ENCODE measurements around the gene USF2. TPM values are rescaled to one million over a fixed set of nuclear protein-coding genes. Genes with fewer than 3 reads are reported as not detected.
A peak's percentile ranks its signal among the peaks of the same experiment; 100 is the strongest.

Gene USF2
- total and polyA plus RNA-seq, 2 donors (not counting 1 experiment from before 2014, with no cell fraction given) = 53.8 to 74.9 TPM

GRCh38 chr19:35292421-35293362, 23.9 kb downstream of the USF2 start:
- no peak overlapping the region for H3K27ac ChIP-seq (ENCODE audit: insufficient read depth, low read length)
- no peaks in the 10 kb centered on the region for H4K20me1 ChIP-seq (ENCODE audit: control insufficient read depth, extremely low read depth, insufficient read depth, low read length)
- H3K9me3 ChIP-seq (ENCODE audit: control insufficient read depth, insufficient read depth, low read depth, low read length) = no peaks in the 10 kb centered on the region
- H3K4me1 ChIP-seq (ENCODE audit: control insufficient read depth, extremely low read depth, insufficient read depth, low read length) = no peaks in the 10 kb centered on the region
- no peaks in the 10 kb centered on the region for H3K79me2 ChIP-seq (ENCODE audit: control insufficient read depth, insufficient read depth, low read length)
- peaks cover 7% of the 10 kb centered on the region for H3K27me3 ChIP-seq (ENCODE audit: control insufficient read depth, insufficient read depth, low read length)
- no peak overlapping the region for H3K9ac ChIP-seq (ENCODE audit: insufficient read depth, low read length)
- no peak for TF ChIP-seq EZH2 (IDR thresholded peaks at IDR 0.05; ENCODE audit: low read length, missing control alignments)
- TF ChIP-seq, protein P1, sequence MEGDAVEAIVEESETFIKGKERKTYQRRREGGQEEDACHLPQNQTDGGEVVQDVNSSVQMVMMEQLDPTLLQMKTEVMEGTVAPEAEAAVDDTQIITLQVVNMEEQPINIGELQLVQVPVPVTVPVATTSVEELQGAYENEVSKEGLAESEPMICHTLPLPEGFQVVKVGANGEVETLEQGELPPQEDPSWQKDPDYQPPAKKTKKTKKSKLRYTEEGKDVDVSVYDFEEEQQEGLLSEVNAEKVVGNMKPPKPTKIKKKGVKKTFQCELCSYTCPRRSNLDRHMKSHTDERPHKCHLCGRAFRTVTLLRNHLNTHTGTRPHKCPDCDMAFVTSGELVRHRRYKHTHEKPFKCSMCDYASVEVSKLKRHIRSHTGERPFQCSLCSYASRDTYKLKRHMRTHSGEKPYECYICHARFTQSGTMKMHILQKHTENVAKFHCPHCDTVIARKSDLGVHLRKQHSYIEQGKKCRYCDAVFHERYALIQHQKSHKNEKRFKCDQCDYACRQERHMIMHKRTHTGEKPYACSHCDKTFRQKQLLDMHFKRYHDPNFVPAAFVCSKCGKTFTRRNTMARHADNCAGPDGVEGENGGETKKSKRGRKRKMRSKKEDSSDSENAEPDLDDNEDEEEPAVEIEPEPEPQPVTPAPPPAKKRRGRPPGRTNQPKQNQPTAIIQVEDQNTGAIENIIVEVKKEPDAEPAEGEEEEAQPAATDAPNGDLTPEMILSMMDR (conservative IDR thresholded peaks at IDR 0.05 in 1 of 2, IDR thresholded peaks at IDR 0.05 in 1 of 2; ENCODE audit: low read depth in 1 of 2, low read length in 2 of 2) = no peak
- H2AFZ ChIP-seq (ENCODE audit: low read length) = no peak overlapping the region
- H3K4me3 ChIP-seq (replicated peaks in 1 of 4; ENCODE audit: control extremely low read depth in 1 of 4, insufficient read depth in 1 of 4, low read depth in 3 of 4, low read length in 4 of 4) = no peak overlapping the region
- no peak for DNase-seq (ENCODE audit: low read depth in 2 of 2)
- no peaks in the 10 kb centered on the region for H3K36me3 ChIP-seq (ENCODE audit: control insufficient read depth, insufficient read depth, low read length)
- no peak overlapping the region for H3K4me2 ChIP-seq (ENCODE audit: extremely low read depth, insufficient read depth, low read length)

DNA sequence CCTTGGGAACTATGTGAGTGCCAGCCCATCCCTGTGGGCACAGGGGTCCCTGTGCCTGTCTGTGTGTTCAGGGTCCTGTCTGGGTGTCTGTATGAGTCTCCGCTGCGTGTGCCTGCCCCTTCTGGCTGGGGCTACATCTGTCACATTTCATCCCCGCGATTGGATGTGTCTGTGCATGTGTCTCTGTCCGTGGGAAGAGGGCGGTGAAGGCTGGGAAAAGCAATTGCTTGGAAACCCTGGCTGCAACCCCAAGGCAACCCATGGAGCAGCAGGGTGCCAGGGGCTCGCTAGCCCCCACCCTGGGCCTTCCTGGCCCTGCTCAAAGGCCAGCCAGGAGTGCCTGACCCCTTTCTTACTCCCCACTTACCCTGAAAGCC, 24.6 kb downstream of the USF2 start:
- Histone ChIP-seq H3K79me2 (ENCODE audit: control insufficient read depth, insufficient read depth, low read length) (no peaks in the 10 kb centered on the region), H3K4me1 (ENCODE audit: control insufficient read depth, extremely low read depth, insufficient read depth, low read length) (no peaks in the 10 kb centered on the region), H3K4me2 (ENCODE audit: extremely low read depth, insufficient read depth, low read length) (no peak overlapping the region), H3K9ac (ENCODE audit: insufficient read depth, low read length) (no peak overlapping the region), H3K9me3 (ENCODE audit: control insufficient read depth, insufficient read depth, low read depth, low read length) (no peaks in the 10 kb centered on the region), H3K36me3 (ENCODE audit: control insufficient read depth, insufficient read depth, low read length) (no peaks in the 10 kb centered on the region), H3K27ac (ENCODE audit: insufficient read depth, low read length) (no peak overlapping the region), H4K20me1 (ENCODE audit: control insufficient read depth, extremely low read depth, insufficient read depth, low read length) (no peaks in the 10 kb centered on the region), H3K4me3 (replicated peaks in 1 of 4; ENCODE audit: control extremely low read depth in 1 of 4, insufficient read depth in 1 of 4, low read depth in 3 of 4, low read length in 4 of 4) (no peak overlapping the region), H3K27me3 (ENCODE audit: control insufficient read depth, insufficient read depth, low read length) (peaks cover 7% of the 10 kb centered on the region), H2AFZ (ENCODE audit: low read length) (no peak overlapping the region)
- no peak for DNase-seq (ENCODE audit: low read depth in 2 of 2)
- TF ChIP-seq, protein P1 (conservative IDR thresholded peaks at IDR 0.05 in 1 of 2, IDR thresholded peaks at IDR 0.05 in 1 of 2; ENCODE audit: low read depth in 1 of 2, low read length in 2 of 2) = no peak
- peak; percentile 44 for TF ChIP-seq EZH2 (IDR thresholded peaks at IDR 0.05; ENCODE audit: low read length, missing control alignments)

DNA sequence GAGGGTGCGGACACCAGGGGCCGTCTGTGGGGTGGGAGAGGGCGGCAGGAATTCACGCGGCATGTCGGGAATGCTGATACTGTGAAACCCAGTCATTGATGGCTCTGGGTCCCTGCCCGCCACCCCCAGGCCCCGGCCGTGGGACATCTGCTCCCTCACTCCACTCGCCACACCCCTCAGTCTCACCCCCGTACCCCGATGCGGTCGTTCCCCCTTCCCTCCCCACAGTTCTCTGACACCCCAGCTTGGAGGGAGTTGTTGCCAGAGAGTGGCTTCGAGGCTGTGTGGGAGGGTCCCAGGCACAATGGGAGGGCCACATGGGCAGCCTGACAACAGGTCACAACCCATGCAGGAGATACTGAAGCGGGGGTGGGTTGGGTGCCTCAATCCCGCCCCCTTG, 25.0 kb downstream of the USF2 start:
- Histone ChIP-seq H3K4me2 (ENCODE audit: extremely low read depth, insufficient read depth, low read length) (no peak overlapping the region), H3K27me3 (ENCODE audit: control insufficient read depth, insufficient read depth, low read length) (peaks cover 7% of the 10 kb centered on the region), H3K4me1 (ENCODE audit: control insufficient read depth, extremely low read depth, insufficient read depth, low read length) (no peaks in the 10 kb centered on the region), H3K36me3 (ENCODE audit: control insufficient read depth, insufficient read depth, low read length) (no peaks in the 10 kb centered on the region), H4K20me1 (ENCODE audit: control insufficient read depth, extremely low read depth, insufficient read depth, low read length) (no peaks in the 10 kb centered on the region), H3K9ac (ENCODE audit: insufficient read depth, low read length) (no peak overlapping the region), H2AFZ (ENCODE audit: low read length) (no peak overlapping the region), H3K4me3 (replicated peaks in 1 of 4; ENCODE audit: control extremely low read depth in 1 of 4, insufficient read depth in 1 of 4, low read depth in 3 of 4, low read length in 4 of 4) (no peak overlapping the region), H3K27ac (ENCODE audit: insufficient read depth, low read length) (no peak overlapping the region), H3K79me2 (ENCODE audit: control insufficient read depth, insufficient read depth, low read length) (no peaks in the 10 kb centered on the region), H3K9me3 (ENCODE audit: control insufficient read depth, insufficient read depth, low read depth, low read length) (no peaks in the 10 kb centered on the region)
- TF ChIP-seq, protein P1 (conservative IDR thresholded peaks at IDR 0.05 in 1 of 2, IDR thresholded peaks at IDR 0.05 in 1 of 2; ENCODE audit: low read depth in 1 of 2, low read length in 2 of 2) = no peak
- TF ChIP-seq EZH2 (IDR thresholded peaks at IDR 0.05; ENCODE audit: low read length, missing control alignments) = no peak
- DNase-seq (ENCODE audit: low read depth in 2 of 2) = no peak
